NCI-H82 treated with DMSO at 0.1 percent for 48 hours (cell line): ENCODE measurements around the gene VPS4A.

ENCODE experiments used
- DNase-seq: peaks from one replicate; lab custom pipeline; 2025; ENCODE audit not compliant: unreplicated experiment; lab: John Stamatoyannopoulos, UW

The VPS4A gene

GRCh38 chr16:69306031-69306430 lies 5.1 kb upstream of the VPS4A start:
- DNase-seq, result no peak

GRCh38 chr16:69307091-69307490 lies 4.1 kb upstream of the VPS4A start:
- DNase-seq, result no peak

- no peak for DNase-seq
Observed at GRCh38 chr16:69307856-69308255, 3.3 kb upstream of the VPS4A start.

- no peak for DNase-seq
Observed at GRCh38 chr16:69309316-69309715, 1.8 kb upstream of the VPS4A start.

GRCh38 chr16:69311533-69312387 lies 610 bp downstream of the VPS4A start:
- DNase-seq, result no peak

- no peak for DNase-seq
Observed at GRCh38 chr16:69313469-69313868, 2.3 kb downstream of the VPS4A start.

GRCh38 chr16:69314534-69314933 lies 3.4 kb downstream of the VPS4A start:
- no peak for DNase-seq

GRCh38 chr16:69315486-69316311 lies 4.5 kb downstream of the VPS4A start:
- DNase-seq, result no peak

- DNase-seq, result no peak
Observed at GRCh38 chr16:69316595-69317034, 5.5 kb downstream of the VPS4A start.

- no peak for DNase-seq
Observed at GRCh38 chr16:69318177-69318910, 7.2 kb downstream of the VPS4A start.

- DNase-seq, result no peak
Observed at GRCh38 chr16:69318911-69319289, 7.8 kb downstream of the VPS4A start.

- DNase-seq, result no peak
Observed at GRCh38 chr16:69319381-69319780, 8.2 kb downstream of the VPS4A start.

GRCh38 chr16:69319826-69320739 lies 8.9 kb downstream of the VPS4A start:
- no peak for DNase-seq

- no peak for DNase-seq
Observed at GRCh38 chr16:69320740-69321073, 9.6 kb downstream of the VPS4A start.

- no peak for DNase-seq
Observed at GRCh38 chr16:69321080-69321479, 9.9 kb downstream of the VPS4A start.

- DNase-seq, result no peak
Observed at GRCh38 chr16:69322343-69322742, 11.2 kb downstream of the VPS4A start.

- no peak for DNase-seq
Observed at GRCh38 chr16:69323415-69323814, 12.3 kb downstream of the VPS4A start.

GRCh38 chr16:69324013-69324531 lies 12.9 kb downstream of the VPS4A start:
- no peak for DNase-seq

- DNase-seq, result no peak
Observed at GRCh38 chr16:69324585-69325253, 13.6 kb downstream of the VPS4A start.

- no peak for DNase-seq
Observed at GRCh38 chr16:69325784-69326171, 14.6 kb downstream of the VPS4A start.
